NCI-H2227 (cell line): Measurements from ENCODE around the gene HLA-DPA1.
A peak's percentile ranks its signal among the peaks of the same experiment; 100 is the strongest.
"Not testable (repeated sequence)": the region's sequence is repeated elsewhere in the genome, so short reads cannot be mapped to it uniquely, and the experiment has no call there.

Experiments
- DNase-seq: peaks from one replicate; lab custom pipeline; 2025; ENCODE audit not compliant: unreplicated experiment; lab: John Stamatoyannopoulos, UW

Gene HLA-DPA1

GRCh38 chr6:33073431-33073871 is at the start of gene HLA-DPA1:
Gene HLA-DPA1 (minus strand): TSS chr6:33073649.
- DNase-seq: no peak

- DNase-seq: no peak
These were observed 49.7 kb upstream of the HLA-DPA1 start for GRCh38 chr6:33123181-33123580.

- DNase-seq: no peak
These were observed 46.6 kb upstream of the HLA-DPA1 start for GRCh38 chr6:33120001-33120400.

GRCh38 chr6:33118525-33119123 is 45.2 kb upstream of the HLA-DPA1 start:
- DNase-seq: peak; percentile 76

GRCh38 chr6:33117811-33118277 is 44.4 kb upstream of the HLA-DPA1 start:
- no peak for DNase-seq

- peak; percentile 45 for DNase-seq
These were observed 43.6 kb upstream of the HLA-DPA1 start for GRCh38 chr6:33116841-33117711.

GRCh38 chr6:33116417-33116816 is 43.0 kb upstream of the HLA-DPA1 start:
- DNase-seq: peak; percentile 44

GRCh38 chr6:33114406-33114805 is 41.0 kb upstream of the HLA-DPA1 start:
- DNase-seq: no peak

- no peak for DNase-seq
These were observed 40.3 kb upstream of the HLA-DPA1 start for GRCh38 chr6:33113755-33114154.

GRCh38 chr6:33112148-33112547 is 38.7 kb upstream of the HLA-DPA1 start:
- peak; percentile 40 for DNase-seq

GRCh38 chr6:33108307-33108706 is 34.9 kb upstream of the HLA-DPA1 start:
- no peak for DNase-seq

- no peak for DNase-seq
These were observed 34.2 kb upstream of the HLA-DPA1 start for GRCh38 chr6:33107641-33108040.

- DNase-seq: no peak
These were observed 32.7 kb upstream of the HLA-DPA1 start for GRCh38 chr6:33105916-33106871.

GRCh38 chr6:33105386-33105785 is 31.9 kb upstream of the HLA-DPA1 start:
- DNase-seq: no peak

- DNase-seq: no peak
These were observed 31.4 kb upstream of the HLA-DPA1 start for GRCh38 chr6:33104887-33105286.

GRCh38 chr6:33103776-33104175 is 30.3 kb upstream of the HLA-DPA1 start:
- no peak for DNase-seq

GRCh38 chr6:33101121-33101737 is 27.8 kb upstream of the HLA-DPA1 start:
- not testable (repeated sequence) for DNase-seq

- no peak for DNase-seq
These were observed 22.2 kb upstream of the HLA-DPA1 start for GRCh38 chr6:33095681-33096080.

- no peak for DNase-seq
These were observed 20.4 kb upstream of the HLA-DPA1 start for GRCh38 chr6:33093855-33094254.

GRCh38 chr6:33092385-33092784 is 18.9 kb upstream of the HLA-DPA1 start:
- DNase-seq: no peak

- no peak for DNase-seq
These were observed 18.5 kb upstream of the HLA-DPA1 start for GRCh38 chr6:33091957-33092356.
